Chondrocyte (in vitro differentiated cells): ENCODE data around the gene CTNND2. TPM values are rescaled to one million over a fixed set of nuclear protein-coding genes. Genes with fewer than 3 reads are reported as not detected.
"Not testable (repeated sequence)": the region's sequence is repeated elsewhere in the genome, so short reads cannot be mapped to it uniquely, and the experiment has no call there.

Source experiments
- DNase-seq: peaks from one replicate; pipeline ENCODE4 v3.0.0; 2021; ENCODE audit warnings: mixed read lengths, low spot score
- H3K27ac Mint-ChIP-seq: one replicate; pipeline ENCODE4 v1.8.0; 2021; ENCODE audit warnings: mild to moderate bottlenecking, moderate library complexity, mixed read lengths; ENCODE audit not compliant: unreplicated experiment
- H3K27me3 Mint-ChIP-seq: 2 replicates; pipeline ENCODE4 v1.8.0; 2021; ENCODE audit warnings: low read depth, mixed read lengths
- H3K36me3 Mint-ChIP-seq: 2 replicates; pipeline ENCODE4 v1.8.0; 2021; ENCODE audit warnings: low read depth, mixed read lengths
- H3K4me1 Mint-ChIP-seq: 2 replicates; pipeline ENCODE4 v1.8.0; 2021; ENCODE audit warnings: low read depth, mild to moderate bottlenecking, mixed read lengths
- H3K4me3 Mint-ChIP-seq: one replicate; pipeline ENCODE4 v1.8.0; 2021; ENCODE audit warnings: mild to moderate bottlenecking, moderate library complexity, mixed read lengths; ENCODE audit not compliant: unreplicated experiment
- H3K9me3 Mint-ChIP-seq: 2 replicates; pipeline ENCODE4 v1.8.0; 2021; ENCODE audit warnings: low read depth, mixed read lengths
- total RNA-seq: library from RNA; stranded (reverse); gene quantifications from 3 replicates; pipeline ENCODE4 v1.2.1, GENCODE V29; 2021
- TF ChIP-seq, protein P1 (sequence below): fragments of 200-600 bp; sonication (generic); IDR thresholded peaks from 2 replicates; pipeline ENCODE4 v1.5.0; 2021; ENCODE audit warnings: antibody characterized with exemption, mild to moderate bottlenecking, moderate library complexity

Gene CTNND2
- total RNA-seq, 1 donor from 2014 or later = 2.1 TPM

DNA sequence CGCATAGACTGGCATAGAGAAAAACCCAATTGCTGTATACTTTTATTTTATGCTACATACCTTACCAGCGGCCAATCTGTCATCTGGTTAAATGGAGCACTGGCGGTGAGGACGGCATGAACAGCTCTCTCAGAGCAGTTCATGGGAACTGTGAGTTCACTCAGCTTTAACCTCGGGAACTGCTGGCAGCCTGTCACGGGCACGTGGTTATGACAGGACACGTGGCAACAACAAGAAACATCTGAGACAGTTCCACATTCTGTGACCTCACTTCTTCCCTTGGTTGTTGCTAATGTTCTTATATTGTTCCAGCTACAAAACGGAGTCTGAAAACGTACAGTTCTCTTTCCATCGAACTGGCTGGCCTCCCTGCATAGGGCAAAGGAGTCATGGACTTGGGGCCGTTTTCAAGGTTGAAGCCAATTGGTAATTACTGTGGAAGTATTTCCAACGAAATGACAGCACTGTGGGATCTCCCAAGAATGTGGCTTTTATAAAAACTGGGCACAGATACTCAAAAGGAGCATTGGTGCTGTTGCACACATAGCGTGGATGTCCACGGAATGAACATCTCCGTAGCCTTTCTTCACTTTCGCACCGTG is 896.9 kb downstream of the CTNND2 start:
- TF ChIP-seq, protein P1, sequence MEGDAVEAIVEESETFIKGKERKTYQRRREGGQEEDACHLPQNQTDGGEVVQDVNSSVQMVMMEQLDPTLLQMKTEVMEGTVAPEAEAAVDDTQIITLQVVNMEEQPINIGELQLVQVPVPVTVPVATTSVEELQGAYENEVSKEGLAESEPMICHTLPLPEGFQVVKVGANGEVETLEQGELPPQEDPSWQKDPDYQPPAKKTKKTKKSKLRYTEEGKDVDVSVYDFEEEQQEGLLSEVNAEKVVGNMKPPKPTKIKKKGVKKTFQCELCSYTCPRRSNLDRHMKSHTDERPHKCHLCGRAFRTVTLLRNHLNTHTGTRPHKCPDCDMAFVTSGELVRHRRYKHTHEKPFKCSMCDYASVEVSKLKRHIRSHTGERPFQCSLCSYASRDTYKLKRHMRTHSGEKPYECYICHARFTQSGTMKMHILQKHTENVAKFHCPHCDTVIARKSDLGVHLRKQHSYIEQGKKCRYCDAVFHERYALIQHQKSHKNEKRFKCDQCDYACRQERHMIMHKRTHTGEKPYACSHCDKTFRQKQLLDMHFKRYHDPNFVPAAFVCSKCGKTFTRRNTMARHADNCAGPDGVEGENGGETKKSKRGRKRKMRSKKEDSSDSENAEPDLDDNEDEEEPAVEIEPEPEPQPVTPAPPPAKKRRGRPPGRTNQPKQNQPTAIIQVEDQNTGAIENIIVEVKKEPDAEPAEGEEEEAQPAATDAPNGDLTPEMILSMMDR = no peak
- no peak overlapping the region for H3K27ac Mint-ChIP-seq

DNA sequence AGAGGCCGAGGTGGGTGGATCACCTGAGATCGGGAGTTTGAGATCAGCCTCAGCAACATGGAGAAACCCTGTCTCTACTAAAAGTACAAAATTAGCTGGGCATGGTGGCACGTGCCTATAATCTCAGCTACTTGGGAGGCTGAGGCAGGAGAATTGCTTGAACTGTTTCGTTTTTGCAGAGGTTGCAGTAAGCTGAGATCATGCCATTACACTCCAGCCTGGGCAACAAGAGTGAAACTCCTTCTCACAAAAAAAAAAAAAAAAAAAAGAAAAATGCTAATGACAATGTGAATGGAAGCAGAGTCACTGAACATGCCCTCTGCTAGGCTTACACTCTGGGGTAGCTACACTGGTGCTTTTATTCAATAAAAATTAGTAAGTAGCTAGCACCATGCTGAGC is 899.7 kb downstream of the CTNND2 start:
- not testable (repeated sequence) for H3K4me3 Mint-ChIP-seq, H3K4me1 Mint-ChIP-seq, H3K9me3 Mint-ChIP-seq

More for the DNA sequence above, 896.9 kb downstream of the CTNND2 start:
- Mint-ChIP-seq H3K4me3 (no peak overlapping the region), H3K27me3 (peaks cover 4% of the 10 kb centered on the region), H3K9me3 (no peaks in the 10 kb centered on the region), H3K4me1 (no peaks in the 10 kb centered on the region), H3K36me3 (no peaks in the 10 kb centered on the region)
- no peak for DNase-seq

DNA sequence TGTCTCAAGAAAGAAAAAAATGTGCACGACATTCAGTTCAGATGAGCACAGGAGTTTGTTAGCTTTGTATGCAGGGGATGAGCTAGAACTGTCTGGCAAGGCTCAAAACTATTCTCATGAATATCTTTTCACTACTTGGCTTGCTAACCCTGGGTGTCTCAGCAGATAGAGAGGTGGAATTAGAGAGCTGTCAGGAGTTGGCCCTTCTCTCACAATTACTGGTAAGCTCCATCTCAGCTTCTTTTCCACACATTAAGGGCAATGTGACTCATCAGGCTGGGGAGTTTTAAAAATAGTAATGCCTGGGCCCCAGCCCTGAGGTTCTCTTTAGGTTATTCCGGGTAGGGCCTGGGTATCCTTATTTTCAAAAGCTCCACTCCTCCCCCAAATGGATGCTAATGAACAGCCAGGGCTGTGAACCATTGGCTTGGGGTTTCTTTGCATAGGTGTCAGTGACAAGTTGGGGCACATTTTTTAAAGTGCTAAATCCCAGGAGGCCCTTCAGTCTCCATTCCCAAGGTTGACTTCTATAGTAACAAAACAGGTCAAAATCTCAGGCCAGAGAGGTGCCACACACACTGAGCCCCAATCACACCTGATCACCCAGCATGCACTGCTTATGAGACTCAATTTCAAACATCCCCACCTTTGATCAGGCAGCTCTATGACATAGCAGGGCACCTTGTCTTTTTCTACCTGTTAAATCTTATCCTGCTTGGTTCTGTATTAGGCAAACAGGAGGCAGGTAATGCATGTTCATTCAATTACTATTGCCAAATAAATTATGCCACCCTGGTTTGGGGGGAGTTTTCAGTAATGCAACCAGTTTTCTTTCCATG is 903.5 kb downstream of the CTNND2 start:
- no peak overlapping the region for H3K27ac Mint-ChIP-seq
- H3K4me3 Mint-ChIP-seq = no peak overlapping the region
- TF ChIP-seq, protein P1 = no peak
- peaks cover 17% of the 10 kb centered on the region for H3K27me3 Mint-ChIP-seq
- DNase-seq = no peak
- no peaks in the 10 kb centered on the region for H3K9me3 Mint-ChIP-seq
- H3K4me1 Mint-ChIP-seq = peaks cover 6% of the 10 kb centered on the region
- no peaks in the 10 kb centered on the region for H3K36me3 Mint-ChIP-seq

More for the DNA sequence above, 899.7 kb downstream of the CTNND2 start:
- DNase-seq, H3K36me3 Mint-ChIP-seq, H3K27ac Mint-ChIP-seq: not testable (repeated sequence)
- H3K27me3 Mint-ChIP-seq = peaks cover 12% of the 10 kb centered on the region

DNA sequence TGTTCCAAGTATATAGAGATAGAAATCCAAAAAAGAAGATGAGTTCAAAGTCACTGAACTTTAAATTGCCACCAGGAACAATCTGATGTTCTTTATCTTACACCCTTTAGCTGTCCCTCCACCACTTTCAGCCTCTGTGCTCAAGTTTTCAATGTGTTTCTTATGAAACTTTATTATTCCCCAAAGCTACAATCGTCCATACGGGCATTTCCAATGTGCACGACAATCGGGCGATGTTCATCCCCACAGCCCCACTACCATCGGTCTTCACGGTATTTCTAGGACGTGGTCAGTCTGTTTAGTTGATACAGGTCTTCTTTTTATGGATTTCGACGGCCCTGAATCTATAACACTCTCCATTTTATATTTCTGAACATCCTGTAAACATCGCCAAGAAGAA is 904.5 kb downstream of the CTNND2 start:
- TF ChIP-seq, protein P1 = no peak
- peaks cover 3% of the 10 kb centered on the region for H3K9me3 Mint-ChIP-seq
- no peak for DNase-seq

DNA sequence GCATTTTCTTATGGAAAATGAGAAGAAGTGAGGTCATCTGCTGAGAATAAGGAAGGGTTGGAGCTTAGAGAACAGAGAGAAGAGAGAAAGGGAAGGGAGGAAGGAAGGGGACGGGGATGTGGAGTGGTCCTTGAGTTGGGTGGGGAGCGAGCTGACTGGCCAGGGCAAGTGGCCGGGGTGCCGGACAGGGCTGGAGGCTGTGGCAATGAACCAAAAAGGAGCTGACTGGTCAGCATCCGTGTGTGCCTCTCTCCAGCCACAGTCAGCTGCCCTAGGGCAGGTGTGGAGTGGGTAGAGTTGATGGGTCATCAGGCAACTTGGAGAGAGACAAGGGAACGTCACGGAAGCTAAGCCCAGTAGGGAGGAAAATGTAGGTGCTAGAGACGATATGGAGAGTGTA is 908.4 kb downstream of the CTNND2 start:
- no peak overlapping the region for H3K4me3 Mint-ChIP-seq
- H3K9me3 Mint-ChIP-seq = peaks cover 3% of the 10 kb centered on the region
- no peak for DNase-seq
- TF ChIP-seq, protein P1 = no peak
- no peak overlapping the region for H3K27ac Mint-ChIP-seq
- peaks cover 6% of the 10 kb centered on the region for H3K4me1 Mint-ChIP-seq
- H3K36me3 Mint-ChIP-seq = no peaks in the 10 kb centered on the region
- peaks cover 33% of the 10 kb centered on the region for H3K27me3 Mint-ChIP-seq

More for the DNA sequence above, 904.5 kb downstream of the CTNND2 start:
- peaks cover 28% of the 10 kb centered on the region for H3K27me3 Mint-ChIP-seq
- peaks cover 6% of the 10 kb centered on the region for H3K4me1 Mint-ChIP-seq
- no peak overlapping the region for H3K27ac Mint-ChIP-seq
- no peak overlapping the region for H3K4me3 Mint-ChIP-seq
- no peaks in the 10 kb centered on the region for H3K36me3 Mint-ChIP-seq
